ENCODE measurements around the gene TFG. TPM values are rescaled to one million over a fixed set of nuclear protein-coding genes. Genes with fewer than 3 reads are reported as not detected.

The TFG gene
- total RNA-seq, 1 donor from 2014 or later, result 64.3 TPM

Other genes with a start within 250 kb of the TFG start
- 3.0 TPM for gene TMEM45A, start 216.9 kb upstream of the TFG start, total RNA-seq
- not detected for gene ADGRG7, start 99.9 kb upstream of the TFG start, total RNA-seq

Data from occipital lobe (tissue), 1 donor.